HG03378 (cell line): ENCODE data around the gene RAF1.
"Not testable (repeated sequence)": the region's sequence is repeated elsewhere in the genome, so short reads cannot be mapped to it uniquely, and the experiment has no call there.

Experiments
- ATAC-seq: cut with Tn5 transposase; IDR thresholded peaks from one replicate; pipeline ENCODE4 v1.9.1; 2021; ENCODE audit warnings: mild to moderate bottlenecking, moderate library complexity; ENCODE audit not compliant: unreplicated experiment

The RAF1 gene

GRCh38 chr3:12643010-12643380 is 20.9 kb downstream of the RAF1 start:
- ATAC-seq, result no peak

- ATAC-seq, result not testable (repeated sequence)
These were observed 23.1 kb downstream of the RAF1 start for GRCh38 chr3:12640853-12641252.

GRCh38 chr3:12638105-12638504 is 25.8 kb downstream of the RAF1 start:
- no peak for ATAC-seq

- ATAC-seq, result no peak
These were observed 30.8 kb downstream of the RAF1 start for GRCh38 chr3:12633108-12633507.

- no peak for ATAC-seq
These were observed 31.4 kb downstream of the RAF1 start for GRCh38 chr3:12632523-12632922.

GRCh38 chr3:12630843-12631242 is 33.1 kb downstream of the RAF1 start:
- not testable (repeated sequence) for ATAC-seq

GRCh38 chr3:12630292-12630691 is 33.6 kb downstream of the RAF1 start:
- ATAC-seq, result no peak

GRCh38 chr3:12629560-12629959 is 34.4 kb downstream of the RAF1 start:
- no peak for ATAC-seq

GRCh38 chr3:12628813-12629212 is 35.1 kb downstream of the RAF1 start:
- ATAC-seq, result no peak

- no peak for ATAC-seq
These were observed 36.5 kb downstream of the RAF1 start for GRCh38 chr3:12627370-12627769.

- ATAC-seq, result not testable (repeated sequence)
These were observed 39.0 kb downstream of the RAF1 start for GRCh38 chr3:12624964-12625363.

- ATAC-seq, result no peak
These were observed 39.9 kb downstream of the RAF1 start for GRCh38 chr3:12624056-12624455.

- ATAC-seq, result no peak
These were observed 41.6 kb downstream of the RAF1 start for GRCh38 chr3:12622335-12622734.

GRCh38 chr3:12620729-12621128 is 43.2 kb downstream of the RAF1 start:
- ATAC-seq, result no peak

- ATAC-seq, result no peak
These were observed 43.6 kb downstream of the RAF1 start for GRCh38 chr3:12620305-12620704.

GRCh38 chr3:12618426-12618825 is 45.5 kb downstream of the RAF1 start:
- no peak for ATAC-seq

GRCh38 chr3:12615266-12615665 is 48.7 kb downstream of the RAF1 start:
- ATAC-seq, result no peak

GRCh38 chr3:12613250-12613649 is 50.7 kb downstream of the RAF1 start:
- ATAC-seq, result no peak

- no peak for ATAC-seq
These were observed 51.2 kb downstream of the RAF1 start for GRCh38 chr3:12612514-12613226.

- no peak for ATAC-seq
These were observed 52.8 kb downstream of the RAF1 start for GRCh38 chr3:12611117-12611516.

GRCh38 chr3:12608376-12608775 is 55.5 kb downstream of the RAF1 start:
- no peak for ATAC-seq

- ATAC-seq, result no peak
These were observed 59.9 kb downstream of the RAF1 start for GRCh38 chr3:12603969-12604368.

- ATAC-seq, result no peak
These were observed 62.8 kb downstream of the RAF1 start for GRCh38 chr3:12601072-12601471.
